Measurements from ENCODE around the gene ERC2.

- no peak for TF ChIP-seq CTCF (IDR thresholded peaks at IDR 0.05; ENCODE audit: insufficient read depth, low read length, poor library complexity, severe bottlenecking)
- no peak for TF ChIP-seq EZH2phosphoT487 (conservative IDR thresholded peaks at IDR 0.05; ENCODE audit: low read length)
These were observed 838.8 kb downstream of the ERC2 start for GRCh38 chr3:55629432-55629831.

All from SU-DHL-6 (cell line).